GM19463 (cell line): Measurements from ENCODE around the gene GALNT14.

ENCODE experiments used
- ATAC-seq: cut with Tn5 transposase; IDR thresholded peaks from one replicate; pipeline ENCODE4 v1.9.1; 2021; ENCODE audit warnings: mild to moderate bottlenecking, moderate library complexity; ENCODE audit not compliant: unreplicated experiment

GALNT14 gene

GRCh38 chr2:31136732-31137131 lies 1.5 kb downstream of the GALNT14 start:
- ATAC-seq: no peak

GRCh38 chr2:31136000-31136399 lies 2.2 kb downstream of the GALNT14 start:
- no peak for ATAC-seq

- ATAC-seq: no peak
Observed at GRCh38 chr2:31134480-31134879, 3.8 kb downstream of the GALNT14 start.

- ATAC-seq: no peak
Observed at GRCh38 chr2:31132786-31133185, 5.5 kb downstream of the GALNT14 start.

- no peak for ATAC-seq
Observed at GRCh38 chr2:31131871-31132270, 6.4 kb downstream of the GALNT14 start.

- no peak for ATAC-seq
Observed at GRCh38 chr2:31129375-31130171, 8.7 kb downstream of the GALNT14 start.

GRCh38 chr2:31127931-31128330 lies 10.3 kb downstream of the GALNT14 start:
- ATAC-seq: no peak

- ATAC-seq: no peak
Observed at GRCh38 chr2:31125918-31126695, 12.1 kb downstream of the GALNT14 start.

- no peak for ATAC-seq
Observed at GRCh38 chr2:31124904-31125303, 13.3 kb downstream of the GALNT14 start.

- ATAC-seq: no peak
Observed at GRCh38 chr2:31122133-31122532, 16.1 kb downstream of the GALNT14 start.

GRCh38 chr2:31113765-31114164 lies 24.5 kb downstream of the GALNT14 start:
- no peak for ATAC-seq

- ATAC-seq: no peak
Observed at GRCh38 chr2:31112544-31112943, 25.7 kb downstream of the GALNT14 start.

- ATAC-seq: no peak
Observed at GRCh38 chr2:31110998-31111397, 27.2 kb downstream of the GALNT14 start.

- no peak for ATAC-seq
Observed at GRCh38 chr2:31110431-31110830, 27.8 kb downstream of the GALNT14 start.

GRCh38 chr2:31109633-31110192 lies 28.5 kb downstream of the GALNT14 start:
- no peak for ATAC-seq

GRCh38 chr2:31108561-31109286 lies 29.5 kb downstream of the GALNT14 start:
- no peak for ATAC-seq

GRCh38 chr2:31107591-31108300 lies 30.5 kb downstream of the GALNT14 start:
- no peak for ATAC-seq

GRCh38 chr2:31101701-31102100 lies 36.5 kb downstream of the GALNT14 start:
- ATAC-seq: no peak

- no peak for ATAC-seq
Observed at GRCh38 chr2:31097962-31098613, 40.2 kb downstream of the GALNT14 start.

GRCh38 chr2:31090188-31090587 lies 48.1 kb downstream of the GALNT14 start:
- ATAC-seq: no peak
